HepG2 (cell line): Measurements from ENCODE around the gene LEP. TPM values are rescaled to one million over a fixed set of nuclear protein-coding genes. Genes with fewer than 3 reads are reported as not detected.

Experiments
- ATAC-seq: fragments of 200-7000 bp; cut with Tn5 transposase; 3 replicates; pipeline ENCODE4 v1.9.1; 2020; ENCODE audit warnings: mild to moderate bottlenecking, moderate library complexity
- BruUV-seq: library from RNA; stranded (reverse); fragments of 400-500 nt; replicated peaks from 2 replicates; lab custom pipeline; 2021; lab: Mats Ljungman, UMichigan
- CTCF ChIA-PET: fragments of 300-600 bp; formaldehyde crosslinking; extraction: SDS; loops from one replicate; lab custom pipeline; 2021; ENCODE audit warnings: low total read pairs, inconsistent platforms, low intra/inter-chr PET ratio; lab: Yijun Ruan, JAX
- POLR2A ChIA-PET: fragments of 350-600 bp; sonication (Branson Sonifier 250); formaldehyde crosslinking; loops from one replicate; lab custom pipeline; 2020; ENCODE audit warnings: antibody characterized with exemption, inconsistent platforms; lab: Yijun Ruan, JAX
- DNase-seq: peaks from one replicate; pipeline ENCODE4 v3.0.0-alpha.2; 2015; ENCODE audit warnings: low spot score
- FAIRE-seq: peaks from 3 replicates; lab custom pipeline; 2011; peaks lifted over from hg19 to GRCh38; lab: Jason Lieb, UNC
- H2AFZ ChIP-seq: one replicate; pipeline ENCODE4 v1.6.1; 2011; ENCODE audit warnings: low read length, inconsistent platforms
- H3K27ac ChIP-seq: fragments of 300-600 bp; 3 replicates; pipeline ENCODE4 v1.8.0; 2011; ENCODE audit warnings: mixed run types, mild to moderate bottlenecking, mixed read lengths, low read length, inconsistent platforms; ENCODE audit not compliant: insufficient read depth; ENCODE audit errors: extremely low read length
- H3K27me3 ChIP-seq, 2 experiments: fragments of 200-600 bp in 1 of 2; 2 replicates in 1 of 2; 3 replicates in 1 of 2; pipeline versions ENCODE4 v1.6.0 to v1.8.0; 2011; ENCODE audit warnings: low read length in 2 of 2, mild to moderate bottlenecking in 2 of 2, moderate library complexity in 2 of 2, inconsistent platforms in 1 of 2; ENCODE audit not compliant: insufficient read depth in 2 of 2, control insufficient read depth in 1 of 2
- H3K36me3 ChIP-seq, 2 experiments: fragments of 200-600 bp in 1 of 2; replicated peaks in 1 of 2; 2 replicates in 1 of 2; 3 replicates in 1 of 2; pipeline versions ENCODE4 v1.5.1 to v1.8.0; 2011; ENCODE audit warnings: low read length in 2 of 2, inconsistent platforms in 1 of 2; ENCODE audit not compliant: insufficient read depth in 2 of 2, control insufficient read depth in 1 of 2
- H3K4me1 ChIP-seq: 2 replicates; pipeline ENCODE4 v1.5.1; 2012; ENCODE audit warnings: low read length, inconsistent platforms; ENCODE audit not compliant: insufficient read depth
- H3K4me2 ChIP-seq: 2 replicates; pipeline ENCODE4 v1.6.0; 2011; ENCODE audit warnings: low read depth, low read length, inconsistent platforms
- H3K4me3 ChIP-seq, 3 experiments: fragments of 200-600 bp in 1 of 3; sonication (generic), shearing (Covaris generic) in 1 of 3; replicated peaks in 1 of 3; 2 replicates each; pipeline ENCODE4 v1.5.1; 2011 to 2016; ENCODE audit warnings: low read length in 3 of 3, inconsistent platforms in 2 of 3, low read depth in 2 of 3, mild to moderate bottlenecking in 2 of 3, control low read depth in 1 of 3, mixed read lengths in 1 of 3; ENCODE audit not compliant: insufficient read depth in 1 of 3
- H3K79me2 ChIP-seq: one replicate; pipeline ENCODE4 v1.6.1; 2011; ENCODE audit warnings: low read length, inconsistent platforms; ENCODE audit not compliant: insufficient read depth
- H3K9ac ChIP-seq: 2 replicates; pipeline ENCODE4 v1.6.0; 2011; ENCODE audit warnings: mild to moderate bottlenecking, low read depth, low read length, inconsistent platforms; ENCODE audit not compliant: insufficient read depth
- H3K9me3 ChIP-seq: 2 replicates; pipeline ENCODE4 v1.5.1; 2012; ENCODE audit warnings: mild to moderate bottlenecking, low read length
- H4K20me1 ChIP-seq: 2 replicates; pipeline ENCODE4 v1.6.0; 2011; ENCODE audit warnings: inconsistent platforms, mild to moderate bottlenecking, low read length, moderate library complexity; ENCODE audit not compliant: insufficient read depth
- ARID5B ChIP-seq: IDR thresholded peaks from 2 replicates; pipeline ENCODE4 v1.4.0; 2020; ENCODE audit warnings: mild to moderate bottlenecking, missing genetic modification reagents
- CBX5 ChIP-seq: sonication (generic); formaldehyde crosslinking; IDR thresholded peaks from 2 replicates; pipeline ENCODE4 v1.4.0; 2020; ENCODE audit warnings: missing genetic modification reagents, borderline replicate concordance
- FIP1L1 ChIP-seq: fragments of 200-400 bp; formaldehyde crosslinking; IDR thresholded peaks from 2 replicates; pipeline ENCODE4 v1.6.1; 2018; ENCODE audit warnings: low read depth, mild to moderate bottlenecking, low read length, moderate library complexity, borderline replicate concordance; ENCODE audit not compliant: insufficient read depth
- HCFC1 ChIP-seq: fragments of 150-350 bp; IDR thresholded peaks from 2 replicates; pipeline ENCODE4 v1.6.1; 2014; ENCODE audit warnings: low read depth, low read length
- HMG20A ChIP-seq: IDR thresholded peaks from 2 replicates; pipeline ENCODE4 v1.6.1; 2016; ENCODE audit warnings: borderline replicate concordance
- SIN3A ChIP-seq: IDR thresholded peaks from 2 replicates; pipeline ENCODE4 v1.6.1; 2011; ENCODE audit warnings: low read depth, mild to moderate bottlenecking, control low read depth, low read length, borderline replicate concordance
- SOX13 ChIP-seq, 3 experiments: fragments of 450-650 bp in 1 of 3; sonication (generic) in 1 of 3; formaldehyde crosslinking in 1 of 3; IDR thresholded peaks in 2 of 3; conservative IDR thresholded peaks in 1 of 3; 2 replicates each; pipeline versions ENCODE4 v1.5.0 to v1.6.1; 2016 to 2020; ENCODE audit warnings: antibody characterized with exemption in 1 of 3, mild to moderate bottlenecking in 1 of 3, missing compliant biosample characterization in 1 of 3, missing genetic modification reagents in 1 of 3, moderate library complexity in 1 of 3
- SRSF4 ChIP-seq: fragments of 200-400 bp; formaldehyde crosslinking; IDR thresholded peaks from one replicate; pipeline ENCODE4 v1.6.1; 2018; ENCODE audit warnings: mild to moderate bottlenecking, low read depth, low read length, moderate library complexity; ENCODE audit not compliant: poor library complexity, severe bottlenecking
- TFDP2 ChIP-seq: sonication (generic); formaldehyde crosslinking; IDR thresholded peaks from 2 replicates; pipeline ENCODE4 v1.4.0; 2020; ENCODE audit warnings: missing genetic modification reagents
- ZNF564 ChIP-seq: sonication (generic); formaldehyde crosslinking; IDR thresholded peaks from 2 replicates; pipeline ENCODE4 v1.8.1; 2023; ENCODE audit warnings: mild to moderate bottlenecking, missing genetic modification reagents
- ZNF619 ChIP-seq: sonication (generic); formaldehyde crosslinking; IDR thresholded peaks from 2 replicates; pipeline ENCODE4 v1.4.0; 2020; ENCODE audit warnings: mild to moderate bottlenecking, missing genetic modification reagents
- ZNF749 ChIP-seq: sonication (generic); formaldehyde crosslinking; IDR thresholded peaks from 2 replicates; pipeline ENCODE4 v1.8.0; 2022; ENCODE audit warnings: mild to moderate bottlenecking, missing genetic modification reagents, moderate library complexity, borderline replicate concordance
- WGBS: methylation state at CpG from one replicate; pipeline ENCODE4 v1.1.6; 2017; ENCODE audit warnings: low lambda C conversion rate; 5-methylcytosine and 5-hydroxymethylcytosine counted together
- in situ Hi-C: cut with HindIII; loops from 2 replicates; pipeline ENCODE4 v1.10.0; 2017; ENCODE audit warnings: low pct_unique_long_range_greater_than_20kb; ENCODE audit not compliant: extremely low pct_ligation_motif_present
- intact Hi-C: fragments of 100-400 bp; cut with micrococcal nuclease; formaldehyde crosslinking; loops from one replicate; pipeline ENCODE4 v1.10.0; 2022; ENCODE audit not compliant: unreplicated experiment
- polyA plus RNA-seq, 8 experiments: library from polyadenylated mRNA; depleted of rRNA in 3 of 8; stranded (reverse) in 7 of 8; unstranded in 1 of 8; fragments of >200 nt; fragmentation: Illumina TruSeq in 4 of 8; extraction: Trizol in 4 of 8; gene quantifications; 2 replicates each; pipeline versions ENCODE4 v1.2.1 to v1.2.3, GENCODE V29; 2011 to 2016; ENCODE audit warnings: low read depth in 4 of 8, missing spikeins in 1 of 8, mixed read lengths in 1 of 8; ENCODE audit not compliant: insufficient read depth in 1 of 8
- total RNA-seq, 5 experiments: library from RNA; depleted of rRNA; stranded (reverse); fragments of >200 nt; fragmentation: Illumina TruSeq; extraction: Trizol; gene quantifications; 2 replicates each; pipeline ENCODE4 v1.2.3, GENCODE V29; 2016; ENCODE audit warnings: low read depth in 1 of 5

Gene LEP
- total and polyA plus RNA-seq, 2 of the 13 experiments (the other 11 are each of a cell fraction or from before 2014, with no cell fraction given) = 0.05 TPM; not detected in 1

- H3K27me3 ChIP-seq = peaks cover under 1 to 20% of the 10 kb centered on the region in 2 experiments; a peak in 3 of 5 replicates
- ChIA-PET POLR2A (no interaction called here), CTCF (no interaction called here)
- DNase-seq (no peak), ATAC-seq (no peak), FAIRE-seq (no peak)
- intact Hi-C loops = no loop called here
- no peaks in the 10 kb centered on the region for H3K36me3 ChIP-seq
- H4K20me1 ChIP-seq = no peaks in the 10 kb centered on the region
- no peak overlapping the region for H3K4me3 ChIP-seq
- no peaks in the 10 kb centered on the region for H3K4me1 ChIP-seq
- TF ChIP-seq SIN3A = no peak
- no peak for TF ChIP-seq ZNF564 (CRISPR knock-in tag)
- TF ChIP-seq HCFC1 = no peak
- TF ChIP-seq CBX5 = no peak
- TF ChIP-seq SRSF4 = no peak
- no peak for TF ChIP-seq ARID5B
- TF ChIP-seq HMG20A (CRISPR knock-in tag) = no peak
- TF ChIP-seq TFDP2 (CRISPR knock-in tag) = no peak
- no peak for TF ChIP-seq ZNF749 (CRISPR knock-in tag)
- TF ChIP-seq SOX13 (IDR thresholded peaks at IDR 0.05) = no peak
- TF ChIP-seq SOX13 (CRISPR knock-in tag; conservative IDR thresholded peaks at IDR 0.05 in 1 of 2, IDR thresholded peaks at IDR 0.05 in 1 of 2) = no peak
- TF ChIP-seq ZNF619 (CRISPR knock-in tag) = no peak
- no peak for TF ChIP-seq FIP1L1
- in situ Hi-C loops = no loop called here
- BruUV-seq = no TSS peak
- no peak overlapping the region for H3K4me2 ChIP-seq
- H3K79me2 ChIP-seq = no peaks in the 10 kb centered on the region
- no peak overlapping the region for H3K27ac ChIP-seq
- H3K9ac ChIP-seq = no peak overlapping the region
- no peaks in the 10 kb centered on the region for H3K9me3 ChIP-seq
- no peak overlapping the region for H2AFZ ChIP-seq
- WGBS = 0% methylated on average over 3 of the region's 3 CpGs
Observed at GRCh38 chr7:128227271-128227670, 13.8 kb upstream of the LEP start.
